HG02763 (cell line): Measurements from ENCODE around the gene BCL11A.
A peak's percentile ranks its signal among the peaks of the same experiment; 100 is the strongest.

Experiments used
- ATAC-seq: cut with Tn5 transposase; IDR thresholded peaks from one replicate; pipeline ENCODE4 v1.9.1; 2021; ENCODE audit warnings: mild to moderate bottlenecking, moderate library complexity; ENCODE audit not compliant: unreplicated experiment

Gene BCL11A

DNA sequence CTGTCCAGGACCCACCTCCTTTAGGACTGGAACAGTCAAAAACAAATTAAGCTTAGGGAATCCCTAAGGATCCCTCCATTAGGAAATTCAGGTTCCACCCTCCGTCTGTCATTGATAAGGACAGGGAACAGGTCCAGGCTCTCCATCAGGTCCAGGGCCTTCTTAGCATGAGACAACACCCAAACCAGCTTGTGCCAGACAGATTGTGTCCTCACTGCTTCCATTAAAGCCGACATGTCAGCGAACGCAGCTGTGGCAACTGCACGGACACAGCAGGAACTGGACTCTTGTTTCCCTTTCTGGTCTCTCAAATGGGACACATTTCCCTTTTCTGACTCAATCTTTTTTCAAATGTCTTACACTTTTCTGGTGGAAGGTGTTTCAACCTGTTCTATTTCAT lies 81.4 kb downstream of the BCL11A start:
- no peak for ATAC-seq

DNA sequence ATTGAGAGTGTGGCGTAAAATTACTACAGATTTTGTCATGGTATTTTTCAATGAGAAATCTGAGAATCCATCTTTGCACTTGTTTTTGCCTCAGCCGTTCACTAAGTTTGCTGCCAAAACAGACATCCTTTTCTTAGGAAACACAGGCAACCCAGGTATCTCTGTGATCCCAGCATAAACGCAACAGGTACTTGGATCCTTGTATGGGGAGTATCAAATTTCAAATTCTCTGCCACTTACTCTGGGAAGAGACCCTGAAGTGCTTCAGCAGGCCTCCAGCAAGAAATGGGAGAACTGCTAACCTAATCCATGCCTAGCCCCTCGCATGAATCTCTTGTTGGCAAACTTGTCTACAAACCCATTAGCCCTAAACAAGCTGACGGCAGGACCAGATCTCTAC lies 83.1 kb downstream of the BCL11A start:
- ATAC-seq = no peak

- ATAC-seq = no peak
These were observed 83.7 kb downstream of the BCL11A start for GRCh38 chr2:60469536-60470317.

- no peak for ATAC-seq
These were observed 84.9 kb downstream of the BCL11A start for GRCh38 chr2:60468382-60469085.

DNA sequence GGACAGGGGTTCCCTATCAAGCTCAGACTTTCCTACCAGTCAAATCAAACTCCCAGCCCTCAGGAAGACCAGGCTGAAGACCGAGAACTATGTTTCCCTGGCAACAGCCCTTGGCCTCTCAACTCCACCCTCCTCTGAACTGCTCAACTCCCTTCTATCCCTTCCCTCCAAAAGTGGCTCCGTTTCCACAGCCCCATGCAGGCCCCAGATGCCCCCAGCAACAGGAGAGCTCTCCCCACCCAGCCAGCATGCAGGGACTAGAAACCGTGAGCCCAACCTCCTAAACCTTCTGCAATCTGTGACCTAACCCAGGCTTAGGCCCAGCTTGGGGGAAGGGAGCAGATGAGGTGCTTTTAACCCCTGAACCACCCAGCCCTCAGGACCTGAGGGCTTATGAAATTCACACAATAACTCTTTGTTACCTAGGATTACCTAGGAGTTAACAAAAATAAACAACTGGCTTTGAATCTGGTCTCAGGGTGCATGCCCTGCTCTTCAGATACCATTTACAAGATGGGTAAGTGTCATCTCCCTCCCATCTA lies 87.2 kb downstream of the BCL11A start:
- no peak for ATAC-seq

GRCh38 chr2:60465736-60466135 lies 87.7 kb downstream of the BCL11A start:
- no peak for ATAC-seq

- no peak for ATAC-seq
These were observed 90.2 kb downstream of the BCL11A start for GRCh38 chr2:60463249-60463648.

DNA sequence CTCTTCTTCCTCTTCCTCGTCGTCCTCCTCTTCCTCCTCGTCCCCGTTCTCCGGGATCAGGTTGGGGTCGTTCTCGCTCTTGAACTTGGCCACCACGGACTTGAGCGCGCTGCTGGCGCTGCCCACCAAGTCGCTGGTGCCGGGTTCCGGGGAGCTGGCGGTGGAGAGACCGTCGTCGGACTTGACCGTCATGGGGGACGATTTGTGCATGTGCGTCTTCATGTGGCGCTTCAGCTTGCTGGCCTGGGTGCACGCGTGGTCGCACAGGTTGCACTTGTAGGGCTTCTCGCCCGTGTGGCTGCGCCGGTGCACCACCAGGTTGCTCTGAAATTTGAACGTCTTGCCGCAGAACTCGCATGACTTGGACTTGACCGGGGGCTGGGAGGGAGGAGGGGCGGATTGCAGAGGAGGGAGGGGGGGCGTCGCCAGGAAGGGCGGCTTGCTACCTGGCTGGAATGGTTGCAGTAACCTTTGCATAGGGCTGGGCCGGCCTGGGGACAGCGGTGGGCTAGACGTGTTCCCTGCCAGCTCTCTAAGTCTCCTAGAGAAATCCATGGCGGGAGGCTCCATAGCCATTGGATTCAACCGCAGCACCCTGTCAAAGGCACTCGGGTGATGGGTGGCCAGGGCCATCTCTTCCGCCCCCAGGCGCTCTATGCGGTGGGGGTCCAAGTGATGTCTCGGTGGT lies 91.9 kb downstream of the BCL11A start:
- ATAC-seq = no peak

DNA sequence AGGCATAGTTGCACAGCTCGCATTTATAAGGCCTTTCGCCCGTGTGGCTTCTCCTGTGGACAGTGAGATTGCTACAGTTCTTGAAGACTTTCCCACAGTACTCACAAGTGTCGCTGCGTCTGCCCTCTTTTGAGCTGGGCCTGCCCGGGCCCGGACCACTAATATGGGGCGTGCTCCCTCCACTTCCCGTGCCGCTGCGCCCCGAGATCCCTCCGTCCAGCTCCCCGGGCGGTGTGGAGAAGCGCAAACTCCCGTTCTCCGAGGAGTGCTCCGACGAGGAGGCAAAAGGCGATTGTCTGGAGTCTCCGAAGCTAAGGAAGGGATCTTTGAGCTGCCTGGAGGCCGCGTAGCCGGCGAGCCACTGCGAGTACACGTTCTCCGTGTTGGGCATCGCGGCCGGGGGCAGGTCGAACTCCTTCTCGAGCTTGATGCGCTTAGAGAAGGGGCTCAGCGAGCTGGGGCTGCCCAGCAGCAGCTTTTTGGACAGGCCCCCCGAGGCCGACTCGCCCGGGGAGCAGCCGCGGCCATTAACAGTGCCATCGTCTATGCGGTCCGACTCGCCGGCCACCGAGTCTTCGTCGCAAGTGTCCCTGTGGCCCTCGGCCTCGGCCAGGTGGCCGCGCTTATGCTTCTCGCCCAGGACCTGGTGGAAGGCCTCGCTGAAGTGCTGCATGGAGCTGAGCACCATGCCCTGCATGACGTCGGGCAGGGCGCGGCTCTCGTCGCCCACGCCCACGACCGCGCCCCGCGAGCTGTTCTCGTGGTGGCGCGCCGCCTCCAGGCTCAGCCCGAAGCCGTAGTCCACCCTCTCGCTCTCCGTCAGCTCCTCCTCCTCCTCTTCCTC lies 92.7 kb downstream of the BCL11A start:
- no peak for ATAC-seq

- ATAC-seq = no peak
These were observed 93.6 kb downstream of the BCL11A start for GRCh38 chr2:60459851-60460250.

GRCh38 chr2:60456115-60456770 lies 97.2 kb downstream of the BCL11A start:
- no peak for ATAC-seq

GRCh38 chr2:60453872-60454271 lies 99.6 kb downstream of the BCL11A start:
- ATAC-seq = no peak

DNA sequence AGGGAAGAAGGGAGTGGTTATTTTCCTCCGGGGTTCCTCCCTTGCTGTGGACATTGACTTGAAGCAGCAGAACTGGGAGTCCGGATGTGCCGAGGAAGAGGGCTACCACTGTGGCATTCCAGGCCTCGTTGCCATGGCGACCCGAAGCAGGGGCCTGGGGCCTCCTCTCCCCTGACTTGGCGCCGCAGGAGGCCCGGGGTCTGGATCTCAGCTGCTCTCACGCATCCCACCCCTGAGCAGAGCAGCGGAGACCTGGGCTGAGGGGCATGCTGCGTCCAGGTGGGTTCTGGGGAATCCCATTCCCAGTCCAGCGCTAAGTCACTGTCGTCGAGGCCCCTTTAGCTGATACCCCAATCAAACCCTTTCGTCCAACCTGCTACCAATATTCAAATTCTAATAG lies 100.2 kb downstream of the BCL11A start:
- ATAC-seq = no peak

- ATAC-seq = no peak
These were observed 103.0 kb downstream of the BCL11A start for GRCh38 chr2:60450488-60450887.

DNA sequence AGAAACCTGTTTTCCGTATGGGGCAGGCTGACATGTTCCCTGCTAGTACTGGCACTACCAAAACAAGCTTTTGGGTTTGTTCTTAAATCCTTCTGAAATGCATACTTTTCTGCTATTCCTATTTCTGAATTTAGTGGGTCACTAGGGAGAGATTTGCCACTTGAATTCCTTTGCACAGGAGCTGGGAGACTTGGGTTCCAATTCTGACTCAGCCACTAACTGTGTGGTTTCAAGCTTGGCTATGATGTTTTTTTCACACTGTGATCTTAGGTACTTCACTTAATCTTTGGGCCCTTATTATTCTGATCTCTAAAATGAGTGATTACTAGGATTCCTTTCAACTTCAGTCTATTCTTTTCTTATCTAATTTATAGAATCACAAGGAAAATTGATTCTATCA lies 105.5 kb downstream of the BCL11A start:
- ATAC-seq = no peak

DNA sequence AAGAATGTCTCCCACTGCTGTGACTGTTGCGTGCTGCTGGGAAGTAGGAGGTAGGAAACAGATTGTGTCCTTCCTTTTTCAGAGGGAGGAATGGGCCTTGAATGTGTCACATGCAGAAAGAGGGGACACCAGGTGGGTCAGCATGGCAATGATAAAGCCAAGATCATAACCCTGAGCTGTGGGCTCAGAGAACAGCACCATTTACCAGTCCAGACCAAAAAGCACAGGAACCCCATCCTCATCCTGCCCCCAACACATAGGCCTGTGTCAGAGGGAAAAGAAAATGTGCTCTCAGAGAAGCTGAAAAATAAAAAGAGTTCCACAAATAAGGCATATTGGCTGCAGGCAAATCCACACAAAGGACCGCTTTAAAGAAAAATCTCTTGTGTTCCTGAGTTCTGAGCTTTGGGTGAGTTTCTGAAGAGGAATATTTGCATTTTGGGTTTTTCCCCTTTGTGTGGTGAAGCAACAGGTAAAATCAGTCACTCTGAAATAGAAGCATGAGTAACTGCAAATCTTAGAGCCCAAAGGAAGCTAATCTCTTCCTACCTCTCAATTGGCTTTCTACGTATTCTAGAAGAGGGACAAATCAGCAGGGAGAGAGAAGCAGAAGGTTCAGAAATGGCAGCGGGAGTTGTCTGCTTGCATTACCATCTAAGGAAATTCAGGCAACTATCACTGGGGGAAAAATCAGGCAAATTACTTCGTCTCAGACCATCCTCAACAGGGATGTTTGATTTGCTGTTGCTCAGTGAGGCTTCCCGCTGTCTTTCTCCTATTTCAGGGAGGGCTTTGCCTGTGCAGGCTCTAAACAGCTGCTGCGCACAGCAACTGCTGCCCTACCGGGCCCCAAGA lies 106.8 kb downstream of the BCL11A start:
- peak; percentile 91 for ATAC-seq

DNA sequence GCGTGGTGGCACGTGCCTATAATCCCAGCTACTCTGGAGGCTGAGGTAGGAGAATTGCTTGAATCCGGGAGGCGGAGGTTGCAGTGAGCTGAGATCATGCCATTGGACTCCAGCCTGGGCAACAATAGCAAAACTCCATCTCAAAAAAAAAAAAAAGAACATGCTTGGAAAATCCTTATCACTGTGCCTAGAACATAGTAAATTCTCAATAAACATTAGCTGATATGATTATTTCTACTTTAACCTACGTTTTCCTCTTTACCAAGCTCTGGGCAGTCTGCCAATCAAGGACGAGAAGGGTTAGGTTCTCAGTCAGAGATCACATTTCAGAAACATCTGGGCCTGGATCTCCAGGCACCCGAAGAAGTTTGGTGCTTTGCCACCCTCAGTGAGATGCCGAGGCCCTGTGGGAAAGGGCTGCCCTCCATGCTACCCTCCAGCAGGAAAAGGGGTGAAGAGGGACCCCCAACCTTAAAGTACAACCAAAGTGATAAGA lies 107.7 kb downstream of the BCL11A start:
- no peak for ATAC-seq

- ATAC-seq = no peak
These were observed 110.8 kb downstream of the BCL11A start for GRCh38 chr2:60442608-60443007.

DNA sequence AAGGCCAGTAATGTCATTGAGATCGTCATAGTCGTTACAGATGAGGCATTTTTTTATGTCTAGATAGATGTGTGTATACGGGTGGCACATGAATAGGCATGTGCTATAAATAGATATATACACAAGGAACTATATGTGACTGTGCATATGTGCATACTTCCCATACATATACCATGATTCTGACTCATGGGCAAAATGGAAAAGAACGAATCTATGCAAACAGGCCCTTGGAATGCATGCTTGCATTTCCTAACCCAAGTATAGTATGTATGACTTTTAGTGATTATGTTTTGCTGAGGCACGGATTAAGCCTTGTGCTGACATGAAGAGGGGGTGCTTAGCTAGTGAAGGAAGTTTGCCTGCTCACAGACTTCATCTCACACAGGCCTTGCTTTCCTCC lies 111.7 kb downstream of the BCL11A start:
- no peak for ATAC-seq
